Lung (tissue), 12 donors: Measurements from ENCODE around the gene PSD2. TPM values are rescaled to one million over a fixed set of nuclear protein-coding genes. Genes with fewer than 3 reads are reported as not detected.
A peak's percentile ranks its signal among the peaks of the same experiment; 100 is the strongest.

ENCODE experiments used
- ATAC-seq: fragments of 200-7000 bp; cut with Tn5 transposase; one replicate; pipeline ENCODE4 v1.9.1; 2020; ENCODE audit warnings: moderate number of reproducible peaks; ENCODE audit not compliant: insufficient read depth, low FRiP score
- DNase-seq, 3 donors: peaks; one replicate each; pipeline ENCODE4 v3.0.0-alpha.2; 2013 to 2017
- H3K27ac ChIP-seq, 2 donors: one replicate each; pipeline ENCODE4 v1.5.1; 2013; ENCODE audit warnings: mild to moderate bottlenecking in 2 of 2, moderate library complexity in 2 of 2, control low read depth in 1 of 2, inconsistent platforms in 1 of 2, low read depth in 1 of 2, low read length in 1 of 2
- H3K27me3 ChIP-seq, 3 donors: one replicate each; pipeline ENCODE4 v1.5.1; 2013; ENCODE audit warnings: low read length in 2 of 3; ENCODE audit not compliant: control insufficient read depth in 3 of 3, insufficient read depth in 3 of 3
- H3K36me3 ChIP-seq, 4 donors: one replicate each; pipeline ENCODE4 v1.5.1; 2013; ENCODE audit warnings: low read length in 4 of 4, mild to moderate bottlenecking in 1 of 4, moderate library complexity in 1 of 4; ENCODE audit not compliant: control insufficient read depth in 4 of 4, insufficient read depth in 4 of 4
- H3K4me1 ChIP-seq, 5 donors: one replicate each; pipeline ENCODE4 v1.5.1; 2013; ENCODE audit warnings: low read length in 5 of 5, mild to moderate bottlenecking in 2 of 5, moderate library complexity in 1 of 5; ENCODE audit not compliant: control insufficient read depth in 5 of 5, insufficient read depth in 5 of 5
- H3K4me3 ChIP-seq: one replicate; pipeline ENCODE4 v1.5.1; 2013; ENCODE audit warnings: mild to moderate bottlenecking, control low read depth, moderate library complexity
- H3K9ac ChIP-seq, 2 donors: one replicate each; pipeline ENCODE4 v1.5.1; 2013; ENCODE audit warnings: low read length in 2 of 2, control low read depth in 1 of 2; ENCODE audit not compliant: insufficient read depth in 1 of 2
- H3K9me3 ChIP-seq, 4 donors: one replicate each; pipeline ENCODE4 v1.5.1; 2013; ENCODE audit warnings: low read length in 3 of 4, mild to moderate bottlenecking in 1 of 4, moderate library complexity in 1 of 4; ENCODE audit not compliant: control insufficient read depth in 4 of 4, insufficient read depth in 3 of 4
- WGBS, 2 donors: extraction: QIAGEN DNeasy Blood & Tissue Kit; methylation state at CpG; one replicate each; pipeline ENCODE4 v1.1.7; 2013; 5-methylcytosine and 5-hydroxymethylcytosine counted together
- polyA plus RNA-seq, 2 donors: library from polyadenylated mRNA; stranded (reverse); fragments of 200-250 nt; gene quantifications; one replicate each; pipeline ENCODE4 v1.2.1, GENCODE V29; 2013
- total RNA-seq, 2 donors: library from RNA; depleted of rRNA in 1 of 2; stranded (reverse); fragments of >200 nt in 1 of 2; gene quantifications; one replicate each; pipeline ENCODE4 v1.2.1, GENCODE V29; 2014 to 2021
- TF ChIP-seq, protein P1 (sequence below): IDR thresholded peaks from 2 replicates; pipeline ENCODE4 v1.5.1; 2012; ENCODE audit warnings: mild to moderate bottlenecking; ENCODE audit errors: control extremely low read depth, extremely low read depth
- donor health status: control.
- donor health status: control.
- donor health status: Bipolar disorder and iron deficiency.
- donor health status: healthy.
- donor health status: DM: yes; HTN: yes; CAD: no.

The PSD2 gene
- total and polyA plus RNA-seq, 4 donors: 0.01 to 0.20 (median 0.05) TPM

DNA sequence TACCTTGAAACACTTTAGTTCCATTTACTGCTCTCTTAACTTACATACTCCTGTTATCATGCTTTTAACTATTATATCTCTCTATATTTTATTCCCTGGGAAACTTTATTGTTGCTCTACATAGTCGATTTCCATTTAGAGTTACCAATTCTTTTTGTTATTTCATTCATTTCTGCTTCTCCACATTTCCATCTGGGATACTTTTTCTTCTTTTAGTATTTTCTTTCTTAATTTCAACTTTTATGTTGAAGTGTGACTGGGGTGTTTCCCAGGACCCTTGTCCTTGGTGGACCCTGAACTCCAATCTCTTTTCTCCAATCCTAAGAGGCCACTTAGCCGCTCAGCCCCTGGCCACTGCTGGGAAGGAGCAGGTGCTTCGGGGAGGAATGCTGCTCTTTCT is 36.0 kb downstream of the PSD2 start:
- no peak overlapping the region for H3K27ac ChIP-seq
- 59 to 65% methylated on average over 3 of the region's 3 CpGs for WGBS, 2 donors
- peaks cover 0 to 6% (median 0%) of the 10 kb centered on the region in 3 donors for H3K27me3 ChIP-seq
- DNase-seq (peak in 1 of 3 donors; percentile 7), ATAC-seq (no peak)
- H3K4me1 ChIP-seq: no peaks in the 10 kb centered on the region
- H3K9me3 ChIP-seq: peaks cover 0 to 3% (median 0%) of the 10 kb centered on the region in 4 donors
- no peak overlapping the region for H3K9ac ChIP-seq
- TF ChIP-seq, protein P1, sequence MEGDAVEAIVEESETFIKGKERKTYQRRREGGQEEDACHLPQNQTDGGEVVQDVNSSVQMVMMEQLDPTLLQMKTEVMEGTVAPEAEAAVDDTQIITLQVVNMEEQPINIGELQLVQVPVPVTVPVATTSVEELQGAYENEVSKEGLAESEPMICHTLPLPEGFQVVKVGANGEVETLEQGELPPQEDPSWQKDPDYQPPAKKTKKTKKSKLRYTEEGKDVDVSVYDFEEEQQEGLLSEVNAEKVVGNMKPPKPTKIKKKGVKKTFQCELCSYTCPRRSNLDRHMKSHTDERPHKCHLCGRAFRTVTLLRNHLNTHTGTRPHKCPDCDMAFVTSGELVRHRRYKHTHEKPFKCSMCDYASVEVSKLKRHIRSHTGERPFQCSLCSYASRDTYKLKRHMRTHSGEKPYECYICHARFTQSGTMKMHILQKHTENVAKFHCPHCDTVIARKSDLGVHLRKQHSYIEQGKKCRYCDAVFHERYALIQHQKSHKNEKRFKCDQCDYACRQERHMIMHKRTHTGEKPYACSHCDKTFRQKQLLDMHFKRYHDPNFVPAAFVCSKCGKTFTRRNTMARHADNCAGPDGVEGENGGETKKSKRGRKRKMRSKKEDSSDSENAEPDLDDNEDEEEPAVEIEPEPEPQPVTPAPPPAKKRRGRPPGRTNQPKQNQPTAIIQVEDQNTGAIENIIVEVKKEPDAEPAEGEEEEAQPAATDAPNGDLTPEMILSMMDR: no peak
- no peaks in the 10 kb centered on the region for H3K36me3 ChIP-seq
- no peak overlapping the region for H3K4me3 ChIP-seq

DNA sequence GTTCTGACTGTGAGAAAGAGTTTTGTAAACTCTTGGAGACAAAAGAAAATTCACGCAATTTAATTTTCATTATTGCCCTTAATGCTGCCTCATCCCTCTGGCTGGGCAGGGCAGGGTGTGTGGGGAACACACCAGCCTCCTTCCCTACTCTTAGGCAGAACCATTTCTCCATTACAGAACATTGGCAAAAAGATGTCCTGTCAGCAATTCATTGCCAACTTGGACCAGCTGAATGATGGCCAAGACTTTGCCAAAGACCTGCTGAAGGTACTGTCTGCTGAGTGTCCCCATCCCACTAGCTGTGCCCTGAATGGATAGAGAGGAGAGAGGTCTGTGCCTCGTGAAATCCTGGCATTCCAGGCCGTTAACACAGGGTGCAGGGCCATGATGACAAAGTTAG is 37.9 kb downstream of the PSD2 start:
- no peaks in the 10 kb centered on the region for H3K36me3 ChIP-seq
- H3K27ac ChIP-seq: no peak overlapping the region
- DNase-seq (no peak), ATAC-seq (no peak)
- TF ChIP-seq, protein P1: no peak
- peaks cover 0 to 3% (median 0%) of the 10 kb centered on the region in 4 donors for H3K9me3 ChIP-seq
- no peak overlapping the region for H3K4me3 ChIP-seq
- no peaks in the 10 kb centered on the region for H3K4me1 ChIP-seq
- H3K9ac ChIP-seq: no peak overlapping the region
- WGBS, 2 donors: 53 to 61% methylated on average over 3 of the region's 3 CpGs
- peaks cover 0 to 6% (median 0%) of the 10 kb centered on the region in 3 donors for H3K27me3 ChIP-seq

DNA sequence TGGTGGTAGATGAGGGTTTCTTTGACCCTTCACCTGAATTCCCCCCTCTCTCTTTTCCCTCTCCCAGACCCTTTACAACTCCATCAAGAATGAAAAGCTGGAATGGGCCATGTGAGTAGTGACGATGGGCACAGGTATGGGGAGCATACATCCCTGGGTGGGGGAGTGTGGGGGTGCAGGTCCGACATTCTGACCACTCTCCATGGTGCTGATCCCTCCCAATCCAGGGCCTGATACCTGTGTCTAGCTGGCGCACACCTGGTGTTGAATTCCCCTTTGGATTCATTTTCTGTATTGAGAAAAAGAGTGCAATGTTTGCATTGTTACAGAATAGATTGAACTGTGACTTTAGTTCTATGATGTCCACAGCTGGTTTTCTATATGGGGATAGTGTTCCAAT is 40.0 kb downstream of the PSD2 start:
- H3K9me3 ChIP-seq: peaks cover 0 to 3% (median 0%) of the 10 kb centered on the region in 4 donors
- no peak overlapping the region for H3K4me3 ChIP-seq
- TF ChIP-seq, protein P1: no peak
- H3K4me1 ChIP-seq: no peaks in the 10 kb centered on the region
- H3K27me3 ChIP-seq: peaks cover 0 to 6% (median 0%) of the 10 kb centered on the region in 3 donors
- WGBS, 2 donors: 54 to 57% methylated on average over 3 of the region's 3 CpGs
- H3K36me3 ChIP-seq: no peaks in the 10 kb centered on the region
- ATAC-seq: no peak
- H3K27ac ChIP-seq: no peak overlapping the region
- H3K9ac ChIP-seq: no peak overlapping the region
- peak in 1 of 3 donors; percentile 11 for DNase-seq
